Measurements from ENCODE around the gene OR6A2.

The OR6A2 gene

DNA sequence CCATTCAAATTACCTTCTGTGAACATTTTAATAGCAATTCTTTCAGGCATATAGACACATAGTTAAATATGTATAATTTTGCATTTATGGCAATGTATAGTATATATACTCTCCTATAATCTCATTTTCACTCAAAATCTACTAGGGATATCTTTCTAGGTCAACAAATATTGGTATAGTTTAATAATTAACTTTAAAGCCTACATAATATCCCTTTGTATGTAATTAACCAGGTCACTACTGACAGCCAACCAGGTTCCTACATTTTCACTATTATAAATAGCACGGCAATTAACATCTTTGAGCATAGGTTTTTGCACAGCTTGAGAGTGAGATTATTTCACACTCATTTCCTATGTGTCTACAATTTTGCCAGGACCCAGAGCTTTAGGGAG is 43.5 kb downstream of the OR6A2 start:
- DNase-seq (ENCODE audit: low spot score), result no peak

DNA sequence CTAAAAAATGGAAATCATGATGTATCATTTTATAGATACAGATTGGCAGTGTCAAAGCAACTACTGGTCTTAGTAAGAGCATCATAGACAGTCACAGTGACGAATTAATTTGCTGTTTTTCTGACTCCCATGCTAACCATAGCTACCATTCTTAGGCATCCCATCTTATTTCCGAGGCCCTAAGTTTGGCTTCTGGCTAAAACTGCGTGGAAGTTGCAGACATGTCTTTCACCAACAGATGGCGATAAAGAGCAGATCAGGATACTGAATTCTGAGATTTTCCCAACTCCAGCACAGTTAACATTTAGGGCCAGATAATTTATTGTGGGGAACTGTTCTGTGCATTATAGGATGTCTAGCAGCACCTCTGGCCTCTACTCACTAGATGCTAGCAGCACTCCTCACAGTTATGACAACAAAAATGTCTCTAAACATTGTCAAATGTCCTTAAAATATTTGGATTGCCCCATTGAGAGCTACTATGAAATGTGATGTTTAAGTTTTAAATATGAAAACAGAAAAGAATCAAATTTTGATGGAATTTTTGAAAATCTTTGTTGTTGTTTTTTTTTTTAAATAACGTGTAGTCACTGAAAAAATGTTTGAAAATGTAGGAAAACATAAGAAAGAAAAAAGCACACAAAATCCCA is 44.1 kb downstream of the OR6A2 start:
- peak; percentile 47 for DNase-seq (ENCODE audit: low spot score)

GRCh38 chr11:6747097-6747668 is 52.3 kb downstream of the OR6A2 start:
- no peak for DNase-seq (ENCODE audit: low spot score)

DNA sequence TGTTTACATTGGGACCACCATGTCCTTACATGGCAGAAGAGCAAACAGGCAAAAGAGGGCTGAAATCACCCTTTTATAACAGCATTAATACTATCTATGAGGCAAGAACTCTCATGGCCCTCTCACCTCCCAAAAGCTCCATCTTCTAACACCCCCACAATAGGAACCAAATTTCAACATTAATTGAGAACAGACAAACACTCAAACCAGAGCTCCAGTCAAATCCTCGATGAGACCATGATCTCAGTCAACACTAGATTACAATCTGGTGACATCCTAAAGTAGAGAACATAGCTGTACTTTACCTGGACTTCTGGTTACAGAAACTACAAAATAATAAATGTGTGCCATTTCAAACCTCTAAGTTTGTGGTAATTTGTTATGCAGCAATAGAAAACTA is 52.9 kb downstream of the OR6A2 start:
- no peak for DNase-seq (ENCODE audit: low spot score)

DNA sequence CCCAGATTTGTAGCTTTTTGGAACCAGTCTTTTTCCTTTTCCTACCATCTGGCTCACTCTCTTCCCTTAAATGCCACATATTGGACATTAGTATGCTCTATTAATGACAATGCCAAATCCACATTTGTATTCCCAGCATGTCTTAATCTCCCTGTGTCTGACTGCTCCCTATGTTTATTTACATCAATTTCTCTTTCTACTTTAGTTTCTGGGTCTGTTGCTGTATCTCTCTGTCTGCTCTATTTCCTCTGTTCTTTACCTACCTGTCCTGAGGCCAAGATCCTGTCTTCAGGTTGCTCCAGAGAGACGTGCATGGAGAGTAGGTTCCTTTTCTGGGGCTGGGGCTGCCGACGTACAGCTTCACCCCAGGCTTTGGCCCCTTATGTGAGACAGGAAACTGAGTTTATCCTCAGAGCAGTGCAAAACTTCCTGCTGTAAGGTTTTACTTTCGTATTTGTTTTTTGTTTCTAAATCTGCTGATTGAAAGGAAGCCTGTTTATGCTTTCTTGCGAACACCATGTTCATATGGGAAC is 53.3 kb downstream of the OR6A2 start:
- DNase-seq (ENCODE audit: low spot score), result peak; percentile 13

DNA sequence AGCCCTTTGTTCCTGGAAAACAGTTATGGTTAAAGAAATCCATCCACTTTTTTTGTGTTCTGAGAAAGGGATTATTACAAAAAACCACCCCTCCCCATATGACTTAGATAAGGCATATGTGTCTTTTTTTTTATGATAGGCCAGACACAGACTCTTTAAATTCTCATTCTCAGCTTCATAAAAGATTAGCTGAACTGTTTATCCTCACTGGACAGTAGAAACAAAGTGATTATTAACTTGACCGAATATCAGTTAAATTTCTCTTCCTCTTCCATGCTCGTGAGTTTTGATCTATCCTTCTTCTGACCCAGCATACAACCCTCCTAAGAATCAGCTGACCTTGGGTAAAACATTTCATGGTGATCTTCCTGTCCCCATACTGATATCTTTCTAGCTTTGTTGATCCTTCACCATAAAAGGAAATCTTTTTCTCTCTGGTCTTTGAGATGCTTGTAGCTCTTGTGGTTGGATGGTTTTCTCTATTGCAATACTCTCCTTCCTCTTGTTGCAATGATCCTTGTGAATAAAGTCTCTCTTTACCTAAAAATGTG is 53.9 kb downstream of the OR6A2 start:
- DNase-seq (ENCODE audit: low spot score), result no peak

- DNase-seq (ENCODE audit: low spot score), result no peak
Measured at GRCh38 chr11:6745018-6745417, 54.5 kb downstream of the OR6A2 start.

DNA sequence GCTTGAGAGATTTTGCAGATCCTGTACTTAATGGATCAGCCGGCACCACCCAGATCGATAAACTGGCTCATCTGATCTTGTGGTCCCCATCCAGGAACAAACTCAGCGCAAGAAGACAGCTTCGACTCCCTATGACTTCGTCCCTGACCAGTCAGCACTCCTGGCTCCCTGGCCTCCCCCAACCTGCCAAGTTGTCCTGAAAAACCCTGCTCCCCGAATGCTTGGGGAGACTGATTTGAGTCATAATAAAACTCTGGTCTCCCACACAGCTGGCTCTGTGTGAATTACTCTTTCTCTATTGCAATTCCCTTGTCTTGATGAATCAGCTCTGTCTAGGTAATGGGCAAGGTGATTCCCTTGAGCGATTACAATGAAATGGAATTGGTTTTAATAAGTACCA is 57.2 kb downstream of the OR6A2 start:
- no peak for DNase-seq (ENCODE audit: low spot score)
